Uterus (tissue), 4 donors: ENCODE measurements around the gene CNOT2. TPM values are rescaled to one million over a fixed set of nuclear protein-coding genes. Genes with fewer than 3 reads are reported as not detected.

Experiments used
- DNase-seq, 2 donors: peaks; one replicate each; pipeline ENCODE4 v3.0.0-alpha.2; 2019 to 2020
- H3K27ac ChIP-seq, 2 donors: fragments of 200-600 bp; sonication (generic); 1 replicate in 1 of 2; 2 replicates in 1 of 2; pipeline ENCODE4 v1.5.1; 2016 to 2018
- H3K27me3 ChIP-seq, 2 donors: fragments of 200-600 bp; sonication (generic); one replicate each; pipeline ENCODE4 v1.5.1; 2018 to 2019; ENCODE audit warnings: control low read depth in 1 of 2
- H3K36me3 ChIP-seq, 2 donors: fragments of 200-600 bp; sonication (generic); one replicate each; pipeline ENCODE4 v1.5.1; 2019; ENCODE audit warnings: control low read depth in 1 of 2
- H3K4me1 ChIP-seq, 2 donors: fragments of 200-600 bp; sonication (generic); one replicate each; pipeline ENCODE4 v1.5.1; 2018 to 2019; ENCODE audit warnings: control low read depth in 1 of 2
- H3K4me3 ChIP-seq, 2 donors: fragments of 200-600 bp; sonication (generic); 1 replicate in 1 of 2; 2 replicates in 1 of 2; pipeline ENCODE4 v1.5.1; 2018 to 2019; ENCODE audit warnings: mild to moderate bottlenecking in 1 of 2
- H3K9me3 ChIP-seq, 2 donors: fragments of 200-600 bp; sonication (generic); one replicate each; pipeline ENCODE4 v1.5.1; 2019; ENCODE audit warnings: control low read depth in 1 of 2
- POLR2A ChIP-seq, 2 donors: fragments of 450-650 bp; IDR thresholded peaks; one replicate each; pipeline ENCODE4 v1.6.1; 2016; ENCODE audit warnings: antibody characterized with exemption in 2 of 2, mild to moderate bottlenecking in 1 of 2, moderate library complexity in 1 of 2
- intact Hi-C: fragments of 100-400 bp; cut with DNase I; formaldehyde crosslinking; loops from one replicate; pipeline ENCODE4 v1.15.1; 2023; ENCODE audit warnings: low total_unique reads
- total RNA-seq, 4 donors: library from RNA; depleted of rRNA in 3 of 4; stranded (reverse); fragments of >200 nt in 3 of 4; gene quantifications; one replicate each; pipeline versions ENCODE4 v1.1.0 to v1.2.4, GENCODE V29; 2014 to 2023
- TF ChIP-seq, protein P1 (sequence below), 4 experiments: fragments of 200-600 bp in 2 of 4; fragments of 450-650 bp in 2 of 4; sonication (generic) in 2 of 4; IDR thresholded peaks; one replicate each; pipeline ENCODE4 v1.5.1; 2016 to 2019; ENCODE audit warnings: antibody characterized with exemption in 4 of 4, mild to moderate bottlenecking in 2 of 4, moderate library complexity in 1 of 4
- donor health status: DM: yes; HTN: yes; CAD: no.

CNOT2 gene
- total RNA-seq, 4 donors from 2014 or later: 97.7 to 320 (median 193) TPM

DNA sequence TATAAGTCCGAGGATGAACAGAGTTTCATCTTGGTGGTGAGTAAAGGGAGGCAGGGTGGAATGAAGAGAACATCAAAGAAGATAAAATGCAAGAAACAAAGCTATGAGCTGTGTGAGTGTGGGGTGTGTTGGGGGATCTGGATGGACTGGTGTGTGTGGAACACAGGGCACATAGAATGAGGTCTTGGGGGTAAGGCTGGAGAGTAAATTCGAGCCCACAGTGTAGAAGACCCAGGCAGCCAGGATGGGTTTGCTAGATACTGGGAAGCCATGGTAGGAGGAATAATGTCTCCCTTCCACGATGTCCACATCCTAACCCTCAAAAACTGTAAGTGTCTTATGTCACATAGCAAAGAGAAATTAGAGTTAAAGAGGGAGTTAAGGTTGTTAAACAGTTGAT is 129.6 kb downstream of the CNOT2 start:
- TF ChIP-seq, protein P1, sequence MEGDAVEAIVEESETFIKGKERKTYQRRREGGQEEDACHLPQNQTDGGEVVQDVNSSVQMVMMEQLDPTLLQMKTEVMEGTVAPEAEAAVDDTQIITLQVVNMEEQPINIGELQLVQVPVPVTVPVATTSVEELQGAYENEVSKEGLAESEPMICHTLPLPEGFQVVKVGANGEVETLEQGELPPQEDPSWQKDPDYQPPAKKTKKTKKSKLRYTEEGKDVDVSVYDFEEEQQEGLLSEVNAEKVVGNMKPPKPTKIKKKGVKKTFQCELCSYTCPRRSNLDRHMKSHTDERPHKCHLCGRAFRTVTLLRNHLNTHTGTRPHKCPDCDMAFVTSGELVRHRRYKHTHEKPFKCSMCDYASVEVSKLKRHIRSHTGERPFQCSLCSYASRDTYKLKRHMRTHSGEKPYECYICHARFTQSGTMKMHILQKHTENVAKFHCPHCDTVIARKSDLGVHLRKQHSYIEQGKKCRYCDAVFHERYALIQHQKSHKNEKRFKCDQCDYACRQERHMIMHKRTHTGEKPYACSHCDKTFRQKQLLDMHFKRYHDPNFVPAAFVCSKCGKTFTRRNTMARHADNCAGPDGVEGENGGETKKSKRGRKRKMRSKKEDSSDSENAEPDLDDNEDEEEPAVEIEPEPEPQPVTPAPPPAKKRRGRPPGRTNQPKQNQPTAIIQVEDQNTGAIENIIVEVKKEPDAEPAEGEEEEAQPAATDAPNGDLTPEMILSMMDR (IDR thresholded peaks at IDR 0.05): no peak
- TF ChIP-seq POLR2A (IDR thresholded peaks at IDR 0.05): no peak
- no peak for DNase-seq
- Histone ChIP-seq H3K4me3 (no peak overlapping the region), H3K27me3 (no peaks in the 10 kb centered on the region), H3K27ac (no peak overlapping the region), H3K9me3 (no peaks in the 10 kb centered on the region), H3K36me3 (no peaks in the 10 kb centered on the region), H3K4me1 (no peaks in the 10 kb centered on the region)
- intact Hi-C loops: no loop called here

DNA sequence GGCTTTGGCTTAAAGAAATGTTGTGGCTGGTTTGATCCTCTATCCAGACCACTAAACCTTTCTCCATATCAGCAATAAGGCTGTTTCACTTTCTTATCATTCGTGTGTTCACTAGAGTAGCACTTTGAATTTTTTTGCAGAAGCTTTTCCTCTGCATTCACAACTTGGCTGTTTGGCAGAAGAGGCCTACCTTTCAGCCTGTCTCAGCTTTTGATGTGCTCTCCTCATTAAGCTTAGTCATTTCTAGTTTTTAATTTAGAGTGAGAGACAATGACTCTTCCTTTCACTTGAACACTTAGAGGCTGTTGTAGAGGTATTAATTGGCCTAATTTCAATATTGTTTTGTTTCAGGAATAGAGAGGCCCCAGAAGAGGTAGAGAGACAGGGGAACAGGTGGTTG is 136.6 kb downstream of the CNOT2 start:
- no peak overlapping the region for H3K4me3 ChIP-seq
- peaks cover 0 to 4% of the 10 kb centered on the region in 2 donors for H3K27me3 ChIP-seq
- no peaks in the 10 kb centered on the region for H3K9me3 ChIP-seq
- intact Hi-C loops: no loop called here
- H3K36me3 ChIP-seq: no peaks in the 10 kb centered on the region
- H3K4me1 ChIP-seq: no peaks in the 10 kb centered on the region
- DNase-seq: no peak
- H3K27ac ChIP-seq: no peak overlapping the region
- TF ChIP-seq, protein P1 (IDR thresholded peaks at IDR 0.05): no peak
- TF ChIP-seq POLR2A (IDR thresholded peaks at IDR 0.05): no peak

DNA sequence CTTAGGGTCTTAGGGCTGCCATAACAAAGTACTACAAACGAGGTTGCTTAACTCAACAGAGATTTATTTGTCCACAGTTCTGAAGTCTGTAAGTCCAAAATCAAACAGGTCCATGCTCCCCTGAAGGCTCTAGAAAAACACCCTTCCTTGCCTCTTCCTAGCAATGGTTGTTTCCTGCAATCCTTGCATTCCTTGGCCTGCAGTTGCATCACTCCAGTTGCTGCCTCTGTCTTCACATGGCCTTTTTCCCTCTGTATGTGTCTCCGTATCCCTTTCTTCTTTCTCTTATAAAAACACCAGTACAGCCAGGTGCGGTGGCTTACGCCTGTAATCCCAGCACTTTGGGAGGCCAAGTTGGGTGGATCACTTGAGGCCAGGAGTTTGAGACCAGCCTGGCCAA is 140.3 kb downstream of the CNOT2 start:
- no peak overlapping the region for H3K4me3 ChIP-seq
- H3K27me3 ChIP-seq: peaks cover 0 to 4% of the 10 kb centered on the region in 2 donors
- intact Hi-C loops: no loop called here
- H3K4me1 ChIP-seq: no peaks in the 10 kb centered on the region
- H3K27ac ChIP-seq: no peak overlapping the region
- H3K36me3 ChIP-seq: no peaks in the 10 kb centered on the region
- H3K9me3 ChIP-seq: no peaks in the 10 kb centered on the region
- no peak for DNase-seq
- TF ChIP-seq, protein P1 (IDR thresholded peaks at IDR 0.05): no peak
- no peak for TF ChIP-seq POLR2A (IDR thresholded peaks at IDR 0.05)

DNA sequence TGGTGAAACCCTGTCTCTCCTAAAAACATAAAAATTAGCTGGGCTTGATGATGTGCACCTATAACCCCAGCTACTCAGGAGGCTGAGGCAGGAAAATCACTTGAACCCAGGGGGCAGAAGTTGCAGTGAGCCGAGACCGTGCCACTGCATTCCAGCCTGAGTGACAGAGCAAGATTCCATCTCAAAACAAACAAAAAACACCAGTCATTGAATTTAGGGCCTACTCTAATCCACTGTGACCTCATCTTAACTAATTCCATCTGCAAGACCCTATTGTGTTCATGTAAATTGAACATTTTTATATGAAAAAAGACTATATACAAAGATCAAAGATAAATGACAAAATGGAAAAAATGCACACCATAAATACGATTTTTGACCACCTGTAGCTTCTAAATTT is 140.7 kb downstream of the CNOT2 start:
- Histone ChIP-seq H3K27ac (no peak overlapping the region), H3K4me3 (no peak overlapping the region), H3K4me1 (no peaks in the 10 kb centered on the region), H3K36me3 (no peaks in the 10 kb centered on the region), H3K27me3 (peaks cover 0 to 4% of the 10 kb centered on the region in 2 donors), H3K9me3 (no peaks in the 10 kb centered on the region)
- no peak for DNase-seq
- TF ChIP-seq POLR2A (IDR thresholded peaks at IDR 0.05): no peak
- TF ChIP-seq, protein P1 (IDR thresholded peaks at IDR 0.05): no peak
- intact Hi-C loops: no loop called here

DNA sequence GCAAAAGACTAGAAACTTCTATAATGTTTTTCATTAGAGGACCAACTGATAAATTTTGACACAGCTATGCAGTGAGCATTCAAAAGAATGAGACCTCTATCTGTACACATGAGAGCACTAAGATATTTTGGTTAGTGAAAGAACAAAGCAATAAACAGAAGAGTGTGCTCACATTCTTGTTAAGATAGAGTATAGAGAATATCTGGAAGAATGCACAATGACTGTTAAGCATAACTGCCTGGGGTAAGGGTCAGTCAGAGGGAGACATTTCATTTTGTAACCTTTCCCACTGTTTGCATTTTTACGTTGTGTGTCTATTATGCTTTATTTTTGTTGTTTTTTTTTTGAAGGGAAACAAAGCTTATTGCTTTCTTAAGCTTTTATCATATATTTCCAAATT is 143.5 kb downstream of the CNOT2 start:
- Histone ChIP-seq H3K4me1 (no peaks in the 10 kb centered on the region), H3K36me3 (no peaks in the 10 kb centered on the region), H3K9me3 (peaks cover 0 to 6% of the 10 kb centered on the region in 2 donors), H3K4me3 (no peak overlapping the region), H3K27ac (no peak overlapping the region), H3K27me3 (no peaks in the 10 kb centered on the region)
- no peak for TF ChIP-seq POLR2A (IDR thresholded peaks at IDR 0.05)
- TF ChIP-seq, protein P1 (IDR thresholded peaks at IDR 0.05): no peak
- intact Hi-C loops: no loop called here
- no peak for DNase-seq
